Mucosa of descending colon (tissue), 3 donors: ENCODE measurements around the gene RGS7BP. TPM values are rescaled to one million over a fixed set of nuclear protein-coding genes. Genes with fewer than 3 reads are reported as not detected.

Source experiments
- ATAC-seq: fragments of 200-7000 bp; cut with Tn5 transposase; one replicate; pipeline ENCODE4 v1.9.1; 2020; ENCODE audit warnings: mild to moderate bottlenecking, moderate library complexity
- DNase-seq, 3 donors: peaks; one replicate each; pipeline ENCODE4 v3.0.0-alpha.2; 2020
- H3K36me3 ChIP-seq: fragments of 200-600 bp; one replicate; pipeline ENCODE4 v1.8.0; 2021; ENCODE audit warnings: low read depth, mild to moderate bottlenecking
- H3K4me1 ChIP-seq: fragments of 200-600 bp; one replicate; pipeline ENCODE4 v1.8.0; 2021; ENCODE audit warnings: low read depth, mild to moderate bottlenecking
- H3K4me3 ChIP-seq: fragments of 200-600 bp; one replicate; pipeline ENCODE4 v1.8.0; 2021; ENCODE audit warnings: mild to moderate bottlenecking
- H3K9me3 ChIP-seq: fragments of 200-600 bp; one replicate; pipeline ENCODE4 v1.8.0; 2021; ENCODE audit warnings: mild to moderate bottlenecking
- intact Hi-C, 2 donors: fragments of 100-400 bp; cut with DNase I in 1 of 2; cut with micrococcal nuclease in 1 of 2; formaldehyde crosslinking; loops; one replicate each; pipeline versions ENCODE4 v1.11.0 to v1.11.1; 2022; cut with DNase I, micrococcal nuclease
- total RNA-seq, 3 donors: library from RNA; stranded (reverse); fragmentation: NEBNext Ultra II Directional in 2 of 3; extraction: Animal tissue kit (Norgen Biotek cat#: 25700) in 2 of 3; gene quantifications; one replicate each; pipeline versions ENCODE4 v1.2.1 to v1.2.4, GENCODE V29; 2021 to 2023
- TF ChIP-seq, protein P1 (sequence below): fragments of 200-600 bp; IDR thresholded peaks from one replicate; pipeline ENCODE4 v1.8.0; 2022; ENCODE audit warnings: antibody characterized with exemption, mild to moderate bottlenecking
- donor health status: DM: no; HTN: no; CAD: no; lungs with moderate emphysema.
- donor health status: DM: no; HTN: no; CAD: no.
- donor health status: DM: no; HTN: yes; CAD: no.

The RGS7BP gene
- total RNA-seq, 3 donors from 2014 or later = 0.38 to 1.6 (median 0.63) TPM

DNA sequence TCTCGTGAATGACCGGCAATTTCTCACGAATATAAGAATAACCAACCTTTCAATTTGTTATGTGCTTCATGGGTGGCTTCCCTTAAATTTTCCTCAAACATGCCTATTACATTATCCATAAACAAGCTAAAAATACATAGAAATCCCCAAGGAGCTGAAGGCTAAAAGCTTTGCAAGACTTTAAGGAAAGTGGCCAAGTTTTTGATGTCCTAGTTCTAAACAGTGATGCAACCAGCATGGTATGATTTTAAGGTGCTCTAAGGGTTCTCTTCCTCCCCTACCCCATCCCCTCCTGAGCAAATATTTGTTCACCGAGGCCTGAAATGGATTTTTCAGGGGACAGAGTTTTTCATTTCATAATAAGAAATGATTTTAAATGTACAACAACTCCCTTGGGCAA lies 79.8 kb downstream of the RGS7BP start:
- DNase-seq (no peak), ATAC-seq (no peak)
- TF ChIP-seq, protein P1, sequence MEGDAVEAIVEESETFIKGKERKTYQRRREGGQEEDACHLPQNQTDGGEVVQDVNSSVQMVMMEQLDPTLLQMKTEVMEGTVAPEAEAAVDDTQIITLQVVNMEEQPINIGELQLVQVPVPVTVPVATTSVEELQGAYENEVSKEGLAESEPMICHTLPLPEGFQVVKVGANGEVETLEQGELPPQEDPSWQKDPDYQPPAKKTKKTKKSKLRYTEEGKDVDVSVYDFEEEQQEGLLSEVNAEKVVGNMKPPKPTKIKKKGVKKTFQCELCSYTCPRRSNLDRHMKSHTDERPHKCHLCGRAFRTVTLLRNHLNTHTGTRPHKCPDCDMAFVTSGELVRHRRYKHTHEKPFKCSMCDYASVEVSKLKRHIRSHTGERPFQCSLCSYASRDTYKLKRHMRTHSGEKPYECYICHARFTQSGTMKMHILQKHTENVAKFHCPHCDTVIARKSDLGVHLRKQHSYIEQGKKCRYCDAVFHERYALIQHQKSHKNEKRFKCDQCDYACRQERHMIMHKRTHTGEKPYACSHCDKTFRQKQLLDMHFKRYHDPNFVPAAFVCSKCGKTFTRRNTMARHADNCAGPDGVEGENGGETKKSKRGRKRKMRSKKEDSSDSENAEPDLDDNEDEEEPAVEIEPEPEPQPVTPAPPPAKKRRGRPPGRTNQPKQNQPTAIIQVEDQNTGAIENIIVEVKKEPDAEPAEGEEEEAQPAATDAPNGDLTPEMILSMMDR = no peak
- Histone ChIP-seq H3K36me3 (no peaks in the 10 kb centered on the region), H3K4me3 (no peak overlapping the region), H3K9me3 (no peaks in the 10 kb centered on the region), H3K4me1 (no peaks in the 10 kb centered on the region)
- intact Hi-C loops = no loop called here

DNA sequence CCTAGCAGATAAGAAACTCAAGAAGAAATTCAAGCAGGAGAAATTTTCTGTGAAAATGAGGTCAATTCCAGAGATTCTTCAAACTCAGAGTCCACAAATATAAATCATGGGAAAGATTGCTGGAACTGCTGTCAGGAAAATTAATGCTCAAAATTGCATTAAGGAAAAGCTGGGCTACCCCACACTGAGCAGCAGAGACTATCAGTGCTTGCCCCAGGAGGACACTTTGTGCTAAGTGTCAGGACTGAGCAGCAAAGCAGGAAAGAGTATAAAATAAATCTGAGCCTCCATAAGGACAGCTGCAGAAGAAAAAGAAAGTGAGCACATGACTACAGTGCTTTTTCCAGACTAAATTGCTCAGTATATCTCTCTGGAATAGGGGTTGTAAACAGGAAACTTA lies 81.6 kb downstream of the RGS7BP start:
- no peaks in the 10 kb centered on the region for H3K9me3 ChIP-seq
- H3K4me1 ChIP-seq = no peaks in the 10 kb centered on the region
- DNase-seq (no peak), ATAC-seq (no peak)
- intact Hi-C loops = no loop called here
- H3K36me3 ChIP-seq = no peaks in the 10 kb centered on the region
- H3K4me3 ChIP-seq = no peak overlapping the region
- TF ChIP-seq, protein P1 = no peak

DNA sequence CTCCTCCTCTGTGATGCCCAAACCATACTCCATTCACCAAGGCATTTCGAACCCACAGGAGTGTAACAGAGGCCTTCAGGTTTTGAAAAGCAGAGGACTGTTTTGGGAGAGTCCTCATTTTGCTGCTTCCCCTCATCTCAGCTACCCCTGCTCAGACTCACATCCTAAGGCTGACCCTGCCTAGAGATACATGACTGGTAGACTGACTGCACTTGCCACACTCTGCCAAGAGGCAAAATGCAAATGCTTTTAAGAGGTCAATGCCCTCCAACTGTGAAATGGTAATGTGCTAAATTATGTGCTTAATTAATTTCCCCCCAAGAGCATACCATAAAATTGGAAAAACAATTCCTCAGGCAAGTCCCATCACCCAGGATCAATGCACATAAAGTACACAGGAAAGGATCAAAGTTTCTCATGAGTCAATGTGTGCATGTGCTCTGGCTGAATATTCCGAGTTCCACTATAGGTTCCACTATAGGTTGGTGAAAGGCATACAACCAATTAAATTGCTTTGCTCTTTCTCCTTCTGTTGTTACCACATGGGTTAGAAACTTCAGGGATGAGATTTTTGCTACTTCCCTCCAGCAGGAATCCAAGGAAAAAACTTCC lies 87.0 kb downstream of the RGS7BP start:
- no peak for ATAC-seq
- intact Hi-C loops = no loop called here
- no peaks in the 10 kb centered on the region for H3K36me3 ChIP-seq
- TF ChIP-seq, protein P1 = no peak
- no peak for DNase-seq
- no peak overlapping the region for H3K4me3 ChIP-seq
- no peaks in the 10 kb centered on the region for H3K9me3 ChIP-seq
- no peaks in the 10 kb centered on the region for H3K4me1 ChIP-seq

DNA sequence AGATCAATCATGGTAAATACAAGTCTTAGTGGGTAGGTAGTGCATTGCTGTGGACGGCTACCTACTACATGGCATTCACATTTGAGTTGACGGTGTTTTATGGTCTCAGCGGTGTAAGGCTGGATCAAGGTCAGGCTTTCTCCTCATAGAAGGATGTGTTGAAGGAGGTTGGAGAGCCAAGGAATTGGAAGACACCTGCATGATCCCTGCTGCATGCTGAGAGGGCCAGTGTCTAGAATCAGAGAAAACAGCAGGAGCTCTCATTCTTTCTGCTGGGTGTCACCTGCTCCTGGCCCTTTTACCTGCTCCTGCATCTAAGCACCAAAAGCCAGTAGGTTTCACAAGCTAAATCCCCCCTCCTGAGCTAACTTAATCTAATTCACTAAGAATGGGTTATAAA lies 88.2 kb downstream of the RGS7BP start:
- DNase-seq = no peak
- TF ChIP-seq, protein P1 = no peak
- intact Hi-C loops = no loop called here

DNA sequence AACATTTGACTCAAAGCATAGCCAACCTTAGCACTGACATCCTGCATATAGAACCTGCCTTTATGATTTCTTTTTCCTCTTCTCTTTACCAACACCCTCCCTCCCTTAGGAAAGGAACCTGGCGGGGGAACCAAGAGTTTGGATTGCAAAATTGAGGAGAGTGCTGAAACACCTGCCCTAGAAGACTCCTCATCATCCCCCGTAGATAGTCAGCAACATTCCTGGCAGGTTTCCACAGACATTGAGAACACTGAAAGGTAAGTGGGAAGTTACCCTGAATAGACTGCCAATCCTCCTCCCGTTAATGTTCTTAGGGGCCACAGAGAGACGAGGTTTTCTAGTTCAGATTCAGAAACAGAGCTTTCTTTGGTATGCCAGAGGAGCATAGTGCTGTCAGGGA lies 88.8 kb downstream of the RGS7BP start:
- ATAC-seq (no peak), DNase-seq (no peak)
- no peaks in the 10 kb centered on the region for H3K36me3 ChIP-seq
- H3K4me1 ChIP-seq = no peaks in the 10 kb centered on the region
- TF ChIP-seq, protein P1 = no peak
- no peaks in the 10 kb centered on the region for H3K9me3 ChIP-seq
- intact Hi-C loops = no loop called here
- no peak overlapping the region for H3K4me3 ChIP-seq

More for the DNA sequence above, 88.2 kb downstream of the RGS7BP start:
- no peaks in the 10 kb centered on the region for H3K9me3 ChIP-seq
- ATAC-seq = no peak
- H3K4me1 ChIP-seq = no peaks in the 10 kb centered on the region
- H3K4me3 ChIP-seq = no peak overlapping the region
- no peaks in the 10 kb centered on the region for H3K36me3 ChIP-seq
